ENCODE data around the gene OR51B2.
"Not testable (repeated sequence)": the region's sequence is repeated elsewhere in the genome, so short reads cannot be mapped to it uniquely, and the experiment has no call there.

OR51B2 gene

DNA sequence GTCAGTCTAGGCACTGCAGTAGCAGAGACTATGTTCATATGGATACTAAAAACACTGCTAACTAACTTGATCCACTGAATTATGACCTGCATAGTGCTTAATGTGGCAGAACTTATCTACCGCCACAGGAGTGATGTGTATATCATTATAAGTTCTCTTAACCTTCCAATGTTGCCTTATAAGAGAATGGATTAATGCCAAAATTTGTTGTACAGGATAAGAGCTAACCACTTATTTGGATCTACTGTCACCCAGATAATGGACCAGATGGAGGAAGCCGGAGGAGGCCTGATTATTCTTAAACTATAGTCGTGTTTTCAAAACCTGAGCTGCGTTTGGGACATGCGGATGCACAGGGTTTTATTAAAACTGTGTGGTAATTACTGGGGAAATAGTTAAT lies 20.5 kb downstream of the OR51B2 start:
- no peak for TF ChIP-seq JUND (IDR thresholded peaks at IDR 0.05; ENCODE audit: low read depth)
- in situ Hi-C loops (cut with HindIII; ENCODE audit: low pct_unique_long_range_greater_than_20kb, low sequenced_read_pairs), result no loop called here
- no peak for DNase-seq (ENCODE audit: low read depth in 1 of 2, low spot score in 1 of 2)

DNA sequence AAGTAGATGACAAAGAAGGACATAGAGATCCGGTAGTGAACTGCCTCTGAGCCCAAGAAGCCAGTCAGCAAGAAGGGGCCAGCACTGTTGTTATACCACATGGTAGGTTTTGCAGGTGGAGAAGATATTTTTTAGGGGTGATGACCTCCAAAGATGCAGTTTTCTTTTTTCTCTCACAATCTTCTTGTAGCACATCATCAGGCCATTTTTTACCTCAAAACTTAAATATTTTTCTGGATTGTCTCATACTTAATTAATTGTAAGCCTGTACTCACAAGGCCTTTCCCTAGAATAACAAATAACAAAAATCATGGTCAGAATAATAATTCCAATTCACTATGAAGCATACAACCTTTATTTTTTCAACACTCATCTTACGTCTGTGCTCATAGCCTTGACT lies 22.3 kb downstream of the OR51B2 start, which contains the start of gene OR51B4:
Gene OR51B4, minus strand, starts transcription at position 101 of the 400 bp plus-strand sequence. Its CDS starts 0 bp downstream, at position 101.
- in situ Hi-C loops (cut with HindIII; ENCODE audit: low pct_unique_long_range_greater_than_20kb, low sequenced_read_pairs), result no loop called here
- no peak for TF ChIP-seq JUND (IDR thresholded peaks at IDR 0.05; ENCODE audit: low read depth)
- no peak for DNase-seq (ENCODE audit: low read depth in 1 of 2, low spot score in 1 of 2)

DNA sequence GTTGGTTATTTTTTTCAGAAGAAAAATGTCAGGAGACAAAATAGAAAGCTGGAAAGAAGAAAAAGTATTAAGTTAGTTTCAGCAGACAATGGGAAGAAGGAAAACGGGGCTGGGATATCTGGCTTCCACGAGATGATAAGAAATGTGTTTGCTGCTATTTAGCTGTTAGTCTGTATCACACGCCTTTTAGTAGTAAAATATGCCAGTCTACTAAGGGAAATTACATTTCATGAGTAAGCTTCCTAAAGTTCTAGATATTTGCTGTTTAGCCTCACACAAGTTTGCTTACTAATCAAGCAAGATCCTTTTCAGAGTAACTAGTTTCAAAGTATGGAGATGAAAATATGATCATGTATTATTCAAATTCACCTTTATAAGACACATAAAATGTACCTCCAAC lies 23.8 kb downstream of the OR51B2 start:
- DNase-seq (ENCODE audit: low read depth in 1 of 2, low spot score in 1 of 2), result no peak
- in situ Hi-C loops (cut with HindIII; ENCODE audit: low pct_unique_long_range_greater_than_20kb, low sequenced_read_pairs), result no loop called here
- TF ChIP-seq JUND (IDR thresholded peaks at IDR 0.05; ENCODE audit: low read depth), result no peak

DNA sequence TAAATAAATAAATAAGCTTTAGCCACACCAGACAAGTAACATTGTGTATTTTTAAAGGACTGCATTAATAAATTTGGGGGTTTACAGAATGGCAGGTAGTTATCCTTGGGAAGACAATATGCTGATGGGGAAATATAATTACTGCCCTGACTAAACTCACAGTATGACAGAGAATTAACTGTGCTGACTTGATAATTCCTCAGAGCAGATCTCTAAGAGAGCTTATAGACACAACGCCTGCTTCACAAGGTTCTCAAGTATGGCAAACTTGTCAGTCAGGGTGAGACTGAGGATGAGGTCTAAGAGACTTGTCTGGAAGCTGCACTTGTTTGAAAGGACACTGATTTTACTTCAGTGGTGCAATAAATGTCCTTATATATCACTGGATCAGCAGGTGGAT lies 25.6 kb downstream of the OR51B2 start:
- in situ Hi-C loops (cut with HindIII; ENCODE audit: low pct_unique_long_range_greater_than_20kb, low sequenced_read_pairs), result no loop called here
- no peak for TF ChIP-seq JUND (IDR thresholded peaks at IDR 0.05; ENCODE audit: low read depth)
- no peak for DNase-seq (ENCODE audit: low read depth in 1 of 2, low spot score in 1 of 2)

DNA sequence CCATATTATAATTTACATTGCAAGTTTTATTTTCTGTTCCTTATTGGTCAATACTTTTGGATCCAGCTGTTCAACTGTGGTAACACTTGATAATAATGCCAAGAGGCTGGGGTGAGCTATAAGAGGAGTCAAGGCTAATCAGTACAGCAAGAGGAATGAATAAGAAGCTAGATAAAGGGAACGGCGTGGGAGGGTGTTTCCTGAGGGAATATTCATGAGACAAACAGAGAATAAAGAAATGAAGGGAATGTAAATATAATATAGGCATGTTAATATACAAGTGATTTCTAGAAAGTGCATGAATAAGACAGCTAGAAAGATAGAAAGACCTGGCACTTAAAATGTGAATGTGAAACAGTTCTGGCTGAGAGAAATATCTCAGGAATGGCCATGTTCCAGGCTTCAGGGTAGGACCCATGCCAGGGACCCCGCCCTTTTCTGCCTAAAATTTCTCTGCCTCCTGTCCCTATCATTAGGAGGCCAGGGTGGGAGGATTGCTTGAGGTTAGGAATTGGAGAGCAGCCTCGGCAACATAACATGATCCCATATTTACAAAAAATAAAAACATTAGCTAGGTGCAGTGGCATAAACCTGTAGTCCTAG lies 26.3 kb downstream of the OR51B2 start:
- no peak for TF ChIP-seq JUND (IDR thresholded peaks at IDR 0.05; ENCODE audit: low read depth)
- DNase-seq (ENCODE audit: low read depth in 1 of 2, low spot score in 1 of 2), result no peak
- in situ Hi-C loops (cut with HindIII; ENCODE audit: low pct_unique_long_range_greater_than_20kb, low sequenced_read_pairs), result no loop called here

DNA sequence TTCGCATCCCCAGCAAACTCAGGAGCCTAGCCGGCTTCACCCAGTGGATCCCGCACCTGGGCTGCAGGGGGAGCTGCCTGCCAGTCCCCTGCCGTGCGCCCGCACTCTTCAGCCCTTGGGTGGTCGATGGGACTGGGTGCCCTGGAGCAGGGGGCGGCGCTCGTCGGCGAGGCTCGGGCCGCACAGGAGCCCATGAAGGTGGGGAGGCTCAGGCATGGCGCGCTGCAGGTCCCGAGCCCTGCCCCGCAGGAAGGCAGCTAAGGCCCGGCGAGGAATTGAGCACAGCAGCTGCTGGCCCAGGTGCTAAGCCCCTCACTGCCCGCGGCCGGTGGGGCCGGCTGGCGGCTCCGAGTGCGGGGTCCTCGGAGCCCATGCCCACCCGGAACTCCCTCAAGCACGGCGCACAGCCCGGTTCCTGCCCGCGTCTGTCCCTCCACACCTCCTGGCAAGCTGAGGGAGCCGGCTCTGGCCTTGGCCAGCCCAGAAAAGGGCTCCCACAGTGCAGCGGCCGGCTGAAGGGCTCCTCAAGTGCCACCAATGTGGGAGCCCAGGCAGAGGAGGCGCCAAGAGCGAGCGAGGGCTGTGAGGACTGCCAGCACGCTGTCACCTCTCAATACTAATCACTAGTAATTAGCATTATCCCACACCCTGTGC lies 29.6 kb downstream of the OR51B2 start:
- DNase-seq (ENCODE audit: low read depth in 1 of 2, low spot score in 1 of 2); in situ Hi-C loops (cut with HindIII; ENCODE audit: low pct_unique_long_range_greater_than_20kb, low sequenced_read_pairs): not testable (repeated sequence)

DNA sequence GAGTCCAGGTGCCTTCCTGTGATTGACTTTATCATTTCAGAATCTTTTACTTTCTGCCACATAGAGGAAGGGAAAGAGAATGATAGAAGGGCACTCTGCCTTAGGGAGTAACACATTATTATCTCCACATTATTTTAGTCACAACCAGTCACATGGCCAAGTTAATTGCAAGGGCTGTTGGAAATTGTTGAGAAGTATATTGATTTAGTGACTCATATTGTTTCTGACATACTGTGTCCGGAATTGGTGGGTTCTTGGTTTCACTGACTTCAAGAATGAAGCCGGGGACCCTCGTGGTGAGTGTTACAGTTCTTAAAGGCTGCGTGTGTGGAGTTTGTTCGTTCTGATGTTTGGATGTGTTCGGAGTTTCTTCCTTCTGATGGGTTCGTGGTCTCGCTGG lies 31.1 kb downstream of the OR51B2 start:
- no peak for TF ChIP-seq JUND (IDR thresholded peaks at IDR 0.05; ENCODE audit: low read depth)
- DNase-seq (ENCODE audit: low read depth in 1 of 2, low spot score in 1 of 2), result no peak
- in situ Hi-C loops (cut with HindIII; ENCODE audit: low pct_unique_long_range_greater_than_20kb, low sequenced_read_pairs), result no loop called here

DNA sequence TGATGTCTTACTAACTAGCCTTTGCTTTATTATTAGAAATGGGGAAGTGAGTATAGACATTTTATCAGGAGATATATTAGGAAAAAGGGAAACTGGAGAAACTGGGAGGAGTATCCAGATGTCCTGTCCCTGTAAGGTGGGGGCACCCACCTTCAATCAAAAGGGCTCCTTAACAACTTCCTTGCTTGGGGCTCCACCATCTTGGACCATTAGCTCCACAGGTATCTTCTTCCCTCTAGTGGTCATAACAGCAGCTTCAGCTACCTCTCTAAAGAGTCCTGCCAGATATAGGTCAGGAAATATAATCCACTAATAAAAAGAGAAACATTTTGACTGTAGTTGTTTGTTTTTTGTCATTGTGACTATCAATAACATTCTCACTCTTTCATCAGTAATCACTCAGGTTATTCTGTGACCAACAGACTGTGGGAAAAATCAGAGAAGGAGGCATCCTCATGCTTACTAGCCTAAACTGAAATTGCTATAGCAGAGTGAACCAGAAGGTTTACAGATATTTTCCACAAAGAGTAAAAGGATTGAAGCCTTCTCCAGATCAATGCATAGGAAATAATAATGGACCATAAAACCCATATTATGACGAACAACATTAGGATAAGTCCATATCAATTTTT lies 32.8 kb downstream of the OR51B2 start:
- TF ChIP-seq JUND (IDR thresholded peaks at IDR 0.05; ENCODE audit: low read depth), result no peak
- DNase-seq (ENCODE audit: low read depth in 1 of 2, low spot score in 1 of 2), result peak in 1 of 2 experiments; percentile 9
- in situ Hi-C loops (cut with HindIII; ENCODE audit: low pct_unique_long_range_greater_than_20kb, low sequenced_read_pairs), result no loop called here

DNA sequence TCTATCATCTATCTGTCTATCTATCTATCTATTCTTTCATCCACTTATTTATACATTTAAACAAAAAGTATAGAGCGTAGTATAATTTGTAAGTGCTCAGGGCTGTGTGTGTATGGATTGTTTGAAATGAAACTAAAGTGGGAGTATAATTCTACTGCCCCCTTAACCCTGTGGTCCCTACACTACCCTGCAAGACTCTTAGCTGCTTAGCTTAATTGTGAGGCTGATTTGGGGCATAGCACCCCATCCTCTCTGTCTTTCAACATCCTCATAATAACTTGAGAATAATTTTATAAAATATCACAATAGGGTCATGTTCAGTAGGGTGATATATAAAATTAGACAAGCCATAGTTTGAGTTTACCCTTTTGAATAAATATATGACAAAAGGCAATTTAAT lies 34.0 kb downstream of the OR51B2 start:
- no peak for DNase-seq (ENCODE audit: low read depth in 1 of 2, low spot score in 1 of 2)
- in situ Hi-C loops (cut with HindIII; ENCODE audit: low pct_unique_long_range_greater_than_20kb, low sequenced_read_pairs), result no loop called here
- TF ChIP-seq JUND (IDR thresholded peaks at IDR 0.05; ENCODE audit: low read depth), result no peak

DNA sequence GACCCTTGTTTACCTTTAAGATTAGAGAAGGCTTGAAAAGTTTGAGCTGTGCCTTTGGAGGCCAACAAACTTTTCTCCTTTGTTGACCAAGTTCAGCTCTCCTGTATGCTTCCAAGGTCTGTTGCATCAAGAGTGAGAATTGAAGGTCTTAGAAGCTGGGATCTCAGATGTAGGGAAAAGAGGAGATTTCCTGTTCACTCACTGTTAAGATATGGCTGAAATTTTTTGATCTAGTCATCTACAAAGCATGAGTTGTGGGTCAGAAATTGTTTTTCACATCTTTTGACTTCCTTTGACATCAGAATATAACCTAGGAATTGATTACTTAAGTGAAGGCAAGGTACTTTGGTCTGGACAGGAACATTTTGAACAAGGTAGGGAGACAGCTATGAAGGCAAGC lies 34.4 kb downstream of the OR51B2 start:
- in situ Hi-C loops (cut with HindIII; ENCODE audit: low pct_unique_long_range_greater_than_20kb, low sequenced_read_pairs), result no loop called here
- DNase-seq (ENCODE audit: low read depth in 1 of 2, low spot score in 1 of 2), result no peak
- TF ChIP-seq JUND (IDR thresholded peaks at IDR 0.05; ENCODE audit: low read depth), result no peak

DNA sequence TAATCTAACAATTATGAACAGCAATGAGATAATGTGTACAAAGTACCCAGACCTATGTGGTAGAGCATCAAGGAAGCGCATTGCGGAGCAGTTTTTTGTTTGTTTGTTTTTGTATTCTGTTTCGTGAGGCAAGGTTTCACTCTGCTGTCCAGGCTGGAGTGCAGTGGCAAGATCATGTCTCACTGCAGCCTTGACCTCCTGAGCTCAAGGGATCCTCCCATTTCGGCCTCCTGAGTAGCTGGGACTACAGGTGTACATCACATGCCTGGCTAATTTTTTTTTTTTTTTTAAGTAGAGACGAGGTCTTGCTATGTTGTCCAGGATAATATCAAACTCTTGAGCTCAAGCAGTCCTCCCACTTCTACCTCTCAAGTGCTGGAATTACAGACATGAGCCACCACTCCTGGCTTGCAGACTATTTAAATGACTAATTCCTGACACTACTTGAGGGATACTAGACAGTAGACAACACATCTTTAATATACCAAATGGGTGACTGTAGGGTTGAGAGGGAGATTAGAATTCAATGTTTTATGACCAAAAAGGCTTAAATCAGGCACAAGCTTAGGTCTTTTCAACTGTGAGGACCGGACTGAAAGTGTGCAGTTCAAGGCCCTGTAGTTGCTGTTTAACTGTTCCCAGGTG lies 35.1 kb downstream of the OR51B2 start:
- no peak for DNase-seq (ENCODE audit: low read depth in 1 of 2, low spot score in 1 of 2)
- in situ Hi-C loops (cut with HindIII; ENCODE audit: low pct_unique_long_range_greater_than_20kb, low sequenced_read_pairs), result no loop called here
- no peak for TF ChIP-seq JUND (IDR thresholded peaks at IDR 0.05; ENCODE audit: low read depth)

DNA sequence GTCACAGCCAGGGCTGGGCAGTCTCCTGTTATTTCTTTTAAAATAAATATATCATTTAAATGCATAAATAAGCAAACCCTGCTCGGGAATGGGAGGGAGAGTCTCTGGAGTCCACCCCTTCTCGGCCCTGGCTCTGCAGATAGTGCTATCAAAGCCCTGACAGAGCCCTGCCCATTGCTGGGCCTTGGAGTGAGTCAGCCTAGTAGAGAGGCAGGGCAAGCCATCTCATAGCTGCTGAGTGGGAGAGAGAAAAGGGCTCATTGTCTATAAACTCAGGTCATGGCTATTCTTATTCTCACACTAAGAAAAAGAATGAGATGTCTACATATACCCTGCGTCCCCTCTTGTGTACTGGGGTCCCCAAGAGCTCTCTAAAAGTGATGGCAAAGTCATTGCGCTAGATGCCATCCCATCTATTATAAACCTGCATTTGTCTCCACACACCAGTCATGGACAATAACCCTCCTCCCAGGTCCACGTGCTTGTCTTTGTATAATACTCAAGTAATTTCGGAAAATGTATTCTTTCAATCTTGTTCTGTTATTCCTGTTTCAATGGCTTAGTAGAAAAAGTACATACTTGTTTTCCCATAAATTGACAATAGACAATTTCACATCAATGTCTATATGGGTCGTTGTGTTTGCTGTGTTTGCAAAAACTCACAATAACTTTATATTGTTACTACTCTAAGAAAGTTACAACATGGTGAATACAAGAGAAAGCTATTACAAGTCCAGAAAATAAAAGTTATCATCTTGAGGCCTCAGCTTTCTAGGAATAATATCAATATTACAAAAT lies 35.8 kb downstream of the OR51B2 start:
- DNase-seq (ENCODE audit: low read depth in 1 of 2, low spot score in 1 of 2), result no peak
- in situ Hi-C loops (cut with HindIII; ENCODE audit: low pct_unique_long_range_greater_than_20kb, low sequenced_read_pairs), result no loop called here
- TF ChIP-seq JUND (IDR thresholded peaks at IDR 0.05; ENCODE audit: low read depth), result no peak

Measured in T47D (cell line).